HG02884 (cell line): ENCODE data around the gene TMEM127.
"Not testable (repeated sequence)": the region's sequence is repeated elsewhere in the genome, so short reads cannot be mapped to it uniquely, and the experiment has no call there.

Source experiments
- ATAC-seq: cut with Tn5 transposase; IDR thresholded peaks from one replicate; pipeline ENCODE4 v1.9.1; 2021; ENCODE audit warnings: mild to moderate bottlenecking, moderate library complexity; ENCODE audit not compliant: unreplicated experiment

The TMEM127 gene

GRCh38 chr2:96243843-96244242 lies 22.0 kb downstream of the TMEM127 start:
- ATAC-seq: no peak

DNA sequence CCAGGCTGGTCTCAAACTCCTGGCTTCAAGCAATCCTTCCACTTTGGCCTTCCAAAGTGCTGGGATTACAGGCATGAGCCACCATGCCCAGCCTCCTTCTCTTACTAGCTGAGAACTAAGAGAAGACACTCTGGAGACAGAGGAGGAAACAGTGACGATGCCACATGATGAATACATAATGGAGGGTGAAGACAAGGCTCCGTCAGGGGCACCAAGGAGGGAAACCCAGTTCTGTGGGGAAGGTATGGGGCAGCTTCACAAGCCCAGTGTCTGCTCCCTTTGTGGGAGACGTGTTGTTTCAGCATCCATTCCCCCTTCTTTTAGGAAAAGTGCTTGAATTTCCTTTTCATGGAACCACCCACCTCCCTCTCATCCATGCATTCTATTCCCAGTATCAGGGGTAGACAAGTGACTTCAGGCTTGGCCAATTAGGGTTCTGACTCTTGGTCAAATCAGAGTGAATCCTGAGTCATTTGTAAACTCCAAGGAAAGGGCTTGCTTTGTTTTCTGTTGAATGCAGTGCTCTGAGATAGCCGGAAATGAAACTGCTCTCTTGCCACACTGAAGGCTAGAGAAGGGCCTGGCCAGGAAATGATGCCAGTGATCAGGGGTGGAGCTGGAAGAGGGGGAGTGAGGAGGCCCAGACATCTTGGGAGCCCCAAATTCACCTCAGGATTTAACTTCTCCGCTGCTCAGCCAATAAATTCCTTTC lies 23.7 kb downstream of the TMEM127 start:
- ATAC-seq: peak; percentile 90

- no peak for ATAC-seq
These were observed 24.6 kb downstream of the TMEM127 start for GRCh38 chr2:96241227-96241626.

DNA sequence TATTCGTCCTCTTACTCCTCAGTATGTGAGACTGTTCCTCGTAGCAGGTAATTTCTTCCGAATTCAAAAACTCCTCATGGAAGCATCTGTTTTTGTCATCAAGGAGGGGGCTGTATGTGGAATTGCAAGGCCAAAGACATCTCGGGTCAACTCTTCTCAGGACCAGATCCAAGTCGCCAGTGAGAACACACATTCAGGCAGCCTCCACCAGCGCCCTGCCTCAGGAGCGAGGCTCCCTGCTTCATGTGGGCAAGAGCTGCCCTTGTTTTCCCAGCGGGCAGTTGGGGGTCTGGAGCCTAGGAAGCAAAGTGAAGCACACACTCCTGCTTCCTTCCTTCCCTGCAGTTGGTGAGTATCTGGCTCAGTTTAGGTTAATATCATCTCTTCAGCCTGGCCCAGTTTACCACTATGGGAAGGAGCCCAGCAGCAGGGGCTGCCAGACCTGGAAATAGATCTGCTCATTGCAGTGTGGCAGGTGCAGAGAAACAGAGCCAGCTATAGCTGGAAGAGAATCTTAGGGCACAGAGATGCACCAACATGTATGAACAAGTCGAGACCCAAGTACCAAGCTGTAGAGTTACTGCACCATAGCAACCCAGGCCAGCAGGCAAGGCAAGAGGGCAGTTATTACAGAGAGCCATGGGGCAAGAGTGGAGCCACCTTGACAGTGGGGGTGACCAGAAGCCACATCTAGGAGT lies 25.3 kb downstream of the TMEM127 start:
- ATAC-seq: no peak

- no peak for ATAC-seq
These were observed 26.0 kb downstream of the TMEM127 start for GRCh38 chr2:96239745-96240264.

DNA sequence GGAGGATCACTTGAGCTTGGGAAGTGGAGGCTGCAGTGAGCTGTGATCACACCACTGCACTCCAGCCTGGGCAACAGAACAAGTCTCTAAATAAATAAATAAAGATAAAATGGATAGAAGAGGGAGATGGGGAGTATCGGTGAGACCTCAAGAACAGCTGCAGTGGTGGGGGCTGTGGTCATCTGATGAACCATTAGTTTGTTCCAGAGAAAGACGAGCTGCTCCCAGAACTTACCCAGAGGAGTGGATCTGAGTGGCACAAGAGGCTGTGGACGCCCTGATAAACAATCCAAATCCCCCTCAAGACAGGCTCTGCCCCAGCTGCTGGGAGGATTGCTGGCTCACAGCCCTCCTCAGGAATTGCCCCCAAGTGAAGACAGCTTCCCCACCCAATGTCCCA lies 26.7 kb downstream of the TMEM127 start:
- ATAC-seq: no peak

DNA sequence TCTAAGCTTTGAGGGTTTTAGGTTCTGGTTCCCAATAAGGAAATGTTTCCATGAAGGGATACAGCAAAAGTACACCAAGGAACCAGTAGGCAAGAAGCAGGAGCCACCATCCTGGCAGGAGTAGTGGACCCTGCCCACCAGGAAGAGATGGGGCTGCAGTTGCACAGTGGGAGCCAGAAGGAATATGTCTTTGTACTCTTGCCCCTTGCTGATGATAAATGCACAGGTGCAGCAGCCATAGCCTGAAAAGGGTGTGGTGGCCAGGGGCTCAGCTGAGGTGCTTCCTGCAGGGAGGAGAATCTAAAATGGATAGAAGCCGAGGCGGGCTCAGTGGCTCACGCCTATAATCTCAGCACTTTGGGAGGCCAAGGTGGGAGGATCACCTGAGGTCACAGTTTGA lies 27.5 kb downstream of the TMEM127 start:
- no peak for ATAC-seq

DNA sequence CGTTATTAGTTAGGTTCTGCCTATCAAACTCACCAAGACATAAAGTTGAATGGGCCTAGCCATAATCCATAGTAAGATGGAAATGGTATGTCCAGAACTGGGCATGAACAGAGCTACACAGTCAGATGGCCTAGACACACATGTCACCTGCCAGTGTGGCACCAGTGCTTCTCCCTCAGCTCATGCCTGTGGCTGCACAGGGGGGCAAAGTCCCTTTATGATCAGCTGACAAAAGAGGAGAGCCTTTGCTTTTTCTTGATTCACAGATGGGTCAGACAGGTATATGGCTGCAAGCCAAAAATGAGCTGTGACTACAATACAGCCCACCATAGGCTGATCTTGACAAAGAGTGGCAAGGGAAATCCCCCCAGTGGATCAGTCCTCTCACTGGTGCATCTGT lies 28.9 kb downstream of the TMEM127 start:
- ATAC-seq: no peak

- peak; percentile 82 for ATAC-seq
These were observed 31.9 kb downstream of the TMEM127 start for GRCh38 chr2:96233880-96234316.

DNA sequence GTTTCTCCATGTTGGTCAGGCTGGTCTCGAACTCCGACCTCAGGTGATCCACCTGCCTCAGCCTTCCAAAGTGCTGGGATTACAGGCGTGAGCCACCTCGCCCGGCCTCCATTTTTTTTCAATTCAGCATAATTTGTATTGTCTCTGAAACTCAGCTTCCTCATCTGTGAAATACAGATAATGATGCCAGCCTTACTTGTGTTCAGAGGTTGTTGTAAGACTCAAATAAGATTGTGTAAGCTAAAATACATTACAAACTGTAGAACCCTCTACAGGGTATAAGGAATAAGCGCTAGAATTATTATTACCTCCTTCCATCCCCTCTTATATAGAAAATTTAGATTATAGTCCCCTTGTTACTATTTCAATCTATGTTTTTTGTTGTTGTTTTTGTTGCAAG lies 32.4 kb downstream of the TMEM127 start:
- ATAC-seq: no peak

GRCh38 chr2:96231316-96231715 lies 34.5 kb downstream of the TMEM127 start:
- ATAC-seq: no peak

DNA sequence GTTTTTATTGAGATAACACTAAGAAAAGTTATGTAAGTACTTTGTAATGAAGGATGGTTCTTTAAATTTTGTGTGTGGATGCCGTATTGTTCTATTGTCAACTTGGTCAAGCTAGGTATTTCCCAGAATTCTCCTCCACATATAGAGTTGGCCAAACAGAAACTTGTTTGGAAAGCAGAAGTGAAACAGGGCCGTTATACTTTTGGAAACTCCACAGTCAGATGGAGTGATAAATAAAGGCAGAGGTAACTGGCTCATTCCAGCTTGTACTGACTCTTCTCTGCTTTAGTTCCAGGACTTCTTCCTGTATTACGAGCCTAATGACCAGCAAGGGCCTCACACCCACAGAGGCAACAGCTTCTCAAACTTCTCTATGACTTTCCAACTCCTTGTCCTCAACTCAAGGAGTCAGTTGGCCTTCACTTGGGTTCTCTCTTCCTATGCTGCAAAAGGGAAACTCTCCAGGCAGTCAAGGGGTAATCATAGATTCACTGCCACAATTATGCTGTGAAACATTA lies 40.7 kb downstream of the TMEM127 start:
- ATAC-seq: peak; percentile 75

DNA sequence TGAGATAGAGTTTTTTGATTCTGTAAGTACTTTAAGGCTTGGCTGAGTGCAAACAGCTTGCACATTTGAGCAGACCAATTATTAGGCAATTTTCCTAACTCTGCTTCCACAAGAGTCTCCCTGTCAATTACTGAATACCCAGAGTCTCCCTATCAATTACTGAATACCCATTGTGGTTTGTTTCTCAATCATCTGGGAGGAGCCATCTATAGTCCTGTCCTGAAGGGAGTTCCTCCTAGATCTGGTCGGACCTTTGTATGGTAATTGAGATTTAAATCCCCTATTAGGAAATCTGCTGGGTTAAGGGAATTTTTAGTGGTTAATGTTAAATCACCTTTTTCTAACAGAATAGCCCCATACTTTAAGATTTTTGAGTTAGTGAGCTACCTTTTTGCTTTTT lies 44.7 kb downstream of the TMEM127 start:
- ATAC-seq: not testable (repeated sequence)

DNA sequence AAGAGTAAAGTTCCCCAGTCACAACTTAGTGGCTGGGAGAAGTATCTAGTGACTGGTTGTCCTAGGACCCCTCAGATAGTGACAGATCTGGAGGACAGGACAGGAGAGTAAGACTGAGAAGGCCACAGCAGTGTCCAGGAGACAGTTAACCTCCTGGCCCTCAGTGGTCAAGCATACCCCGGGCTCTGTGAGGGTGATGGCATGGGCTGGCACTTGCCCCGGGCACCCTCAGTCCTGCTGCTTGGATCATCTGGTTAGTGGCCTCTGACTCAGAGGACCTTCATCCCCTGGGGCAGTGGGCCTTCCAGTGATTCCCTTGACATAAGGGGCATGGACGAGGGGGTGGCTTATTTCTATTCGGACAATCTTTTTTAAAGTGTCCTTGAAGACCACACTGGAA lies 45.8 kb downstream of the TMEM127 start:
- not testable (repeated sequence) for ATAC-seq

- no peak for ATAC-seq
These were observed 47.2 kb downstream of the TMEM127 start for GRCh38 chr2:96218508-96219131.

DNA sequence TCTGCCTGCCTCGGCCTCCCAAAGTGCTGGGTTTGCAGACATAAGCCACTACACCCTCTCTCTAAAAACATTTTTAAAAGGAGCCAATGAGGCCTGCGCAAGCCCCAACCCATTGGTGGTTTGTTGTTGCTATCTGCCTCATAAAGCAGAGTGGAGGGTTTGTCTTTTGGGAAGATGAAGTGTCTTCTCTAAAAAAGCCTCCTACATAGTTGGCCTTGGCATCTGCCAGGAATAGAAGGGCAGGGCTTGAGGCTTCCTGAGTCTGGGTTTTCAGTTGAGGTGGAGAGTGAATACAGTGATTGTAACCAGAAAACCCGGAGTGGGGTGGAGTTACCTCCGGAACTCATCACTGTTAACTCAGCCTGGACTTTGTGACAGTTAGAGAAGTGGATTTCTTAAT lies 51.2 kb downstream of the TMEM127 start:
- ATAC-seq: no peak

GRCh38 chr2:96213379-96213778 lies 52.4 kb downstream of the TMEM127 start:
- no peak for ATAC-seq

GRCh38 chr2:96212339-96212738 lies 53.5 kb downstream of the TMEM127 start:
- no peak for ATAC-seq

GRCh38 chr2:96209729-96210085 lies 56.1 kb downstream of the TMEM127 start:
- no peak for ATAC-seq

DNA sequence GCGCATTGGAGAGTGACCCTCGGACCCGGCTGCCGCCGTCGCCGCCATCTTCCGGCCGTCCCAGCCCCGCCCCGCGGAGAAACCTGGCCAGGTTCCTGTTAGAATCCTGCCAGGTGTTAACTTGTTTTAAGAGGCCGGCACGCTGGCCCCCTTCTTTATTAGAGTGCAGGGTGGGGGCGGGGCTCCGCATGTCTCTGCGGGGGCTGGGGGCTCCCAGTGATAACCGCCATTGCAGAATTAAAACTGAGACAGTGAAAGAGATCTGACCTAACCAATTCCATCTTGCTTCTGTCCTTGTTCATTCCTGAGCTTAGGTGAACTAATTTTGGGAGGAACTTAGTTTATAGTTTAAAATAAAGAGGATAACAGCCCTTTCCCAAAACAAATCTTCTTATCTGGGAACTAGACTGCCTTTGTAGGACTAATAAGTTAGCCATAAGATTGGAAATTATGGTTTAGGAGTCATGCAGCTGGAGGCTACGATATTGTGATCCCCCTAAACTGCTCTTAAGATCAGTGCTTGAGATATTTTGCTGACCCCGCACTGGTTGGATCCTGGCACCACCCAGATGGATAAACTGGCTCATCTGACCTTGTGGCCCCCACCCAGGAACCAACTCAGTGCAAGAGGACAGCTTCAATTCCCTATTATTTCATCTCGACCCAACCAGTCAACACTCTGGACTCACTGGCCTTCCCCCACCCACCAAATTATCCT lies 56.6 kb downstream of the TMEM127 start:
- no peak for ATAC-seq
